GM06990 (cell line): ENCODE measurements around the gene NDUFA13.

Experiments
- DNase-seq: peaks from one replicate; pipeline ENCODE4 v3.0.0-alpha.2; 2011; ENCODE audit not compliant: insufficient read length; ENCODE audit errors: extremely low read depth
- H3K27me3 ChIP-seq: replicated peaks from 2 replicates; pipeline ENCODE4 v1.6.0; 2011; ENCODE audit warnings: low read length; ENCODE audit not compliant: control insufficient read depth, insufficient read depth
- H3K36me3 ChIP-seq: 2 replicates; pipeline ENCODE4 v1.5.1; 2011; ENCODE audit warnings: low read length; ENCODE audit not compliant: control insufficient read depth, insufficient read depth
- H3K4me3 ChIP-seq: replicated peaks from 2 replicates; pipeline ENCODE4 v1.5.1; 2011; ENCODE audit warnings: low read depth, mild to moderate bottlenecking, control low read depth, low read length
- CTCF ChIP-seq: IDR thresholded peaks from 2 replicates; pipeline ENCODE4 v1.5.1; 2011; ENCODE audit warnings: low read length, control low read depth, mild to moderate bottlenecking, inconsistent platforms; ENCODE audit not compliant: insufficient read depth, poor library complexity, severe bottlenecking

The NDUFA13 gene

GRCh38 chr19:19546751-19547162 lies 30.7 kb downstream of the NDUFA13 start:
- Histone ChIP-seq H3K27me3 (no peaks in the 10 kb centered on the region), H3K4me3 (no peak overlapping the region), H3K36me3 (no peaks in the 10 kb centered on the region)
- no peak for DNase-seq
- TF ChIP-seq CTCF = no peak

GRCh38 chr19:19547674-19548336 lies 31.8 kb downstream of the NDUFA13 start:
- H3K27me3 ChIP-seq = no peaks in the 10 kb centered on the region
- no peaks in the 10 kb centered on the region for H3K36me3 ChIP-seq
- no peak overlapping the region for H3K4me3 ChIP-seq
- no peak for TF ChIP-seq CTCF
- no peak for DNase-seq

GRCh38 chr19:19548915-19549759 lies 33.1 kb downstream of the NDUFA13 start:
- no peak for TF ChIP-seq CTCF
- no peak for DNase-seq
- Histone ChIP-seq H3K27me3 (no peaks in the 10 kb centered on the region), H3K36me3 (no peaks in the 10 kb centered on the region), H3K4me3 (no peak overlapping the region)

GRCh38 chr19:19549804-19550464 lies 33.9 kb downstream of the NDUFA13 start:
- TF ChIP-seq CTCF = no peak
- Histone ChIP-seq H3K4me3 (no peak overlapping the region), H3K27me3 (no peaks in the 10 kb centered on the region), H3K36me3 (no peaks in the 10 kb centered on the region)
- no peak for DNase-seq

DNA sequence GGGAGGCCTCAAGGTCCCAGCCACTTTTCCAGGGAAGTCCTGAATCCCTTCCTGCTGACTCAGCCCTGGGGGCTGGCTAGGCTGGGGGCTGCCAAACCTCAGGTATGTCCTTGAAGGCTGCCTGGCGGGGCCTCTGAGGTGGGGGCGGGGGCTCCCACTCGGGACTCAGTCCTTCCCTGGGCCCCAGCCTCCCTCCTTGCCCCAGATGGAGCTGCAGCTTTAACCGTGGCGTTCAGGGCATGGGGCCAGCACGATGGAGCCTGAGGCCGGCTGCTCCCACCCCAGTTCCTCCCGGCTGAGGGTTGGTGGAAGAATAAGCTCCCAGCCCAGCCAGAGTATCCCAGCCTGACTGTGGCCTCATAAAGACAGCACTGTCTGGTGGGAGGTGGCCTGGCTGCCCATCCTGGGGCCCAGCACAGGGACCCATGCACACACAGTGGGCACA lies 34.5 kb downstream of the NDUFA13 start:
- Histone ChIP-seq H3K36me3 (no peaks in the 10 kb centered on the region), H3K4me3 (no peak overlapping the region), H3K27me3 (no peaks in the 10 kb centered on the region)
- no peak for TF ChIP-seq CTCF
- no peak for DNase-seq
